Activated naive CD4-positive, alpha-beta T cell treated with anti-CD3 and anti-CD28 coated beads, Interleukin-2, amount 10 ng/mL, durations not matched to agents 5 hours and 36 hours (primary cell): ENCODE measurements around the gene TMEM9. TPM values are rescaled to one million over a fixed set of nuclear protein-coding genes. Genes with fewer than 3 reads are reported as not detected.

Source experiments
- total RNA-seq, 2 experiments: library from RNA; stranded (reverse); gene quantifications; one replicate each; pipeline ENCODE4 v1.2.3, GENCODE V29; 2021

TMEM9 gene
- 10 to 100 TPM; 18.2 to 19.7 TPM for total RNA-seq

GRCh38 chr1:201154389-201155165, at the start of gene TMEM9:
TSS of gene TMEM9 (minus strand) at chr1:201154474. CDS start at chr1:201153923, 551 bp downstream.

GRCh38 chr1:201190624-201191051, 36.4 kb upstream of the TMEM9 start, which contains the start of gene IGFN1:
TSS of gene IGFN1 (plus strand) at chr1:201190824. CDS start at chr1:201193294, 2,470 bp downstream.

GRCh38 chr1:201126832-201127754, 27.2 kb downstream of the TMEM9 start, which contains the start of gene ASCL5:
TSS of gene ASCL5 (minus strand) at chr1:201127184. CDS start at chr1:201115372, 11,812 bp downstream.

GRCh38 chr1:201112173-201112731, 42.0 kb downstream of the TMEM9 start, which contains the start of gene CACNA1S:
TSS of gene CACNA1S (minus strand) at chr1:201112426. CDS start at chr1:201112339, 87 bp downstream.

Other genes with a start within 250 kb of the TMEM9 start
- 100 to 1,000 TPM; 109 to 113 TPM for gene KIF21B, start 130.8 kb downstream of the TMEM9 start, total RNA-seq
- gene CACNA1S, start 42.0 kb downstream of the TMEM9 start, total RNA-seq, result not detected
- gene ASCL5, start 27.3 kb downstream of the TMEM9 start, total RNA-seq, result not detected
- gene IGFN1, start 36.4 kb upstream of the TMEM9 start, total RNA-seq, result not detected
- not detected for gene PKP1, start 129.0 kb upstream of the TMEM9 start, total RNA-seq
- not detected for gene TNNT2, start 223.2 kb upstream of the TMEM9 start, total RNA-seq
- gene LAD1, start 244.8 kb upstream of the TMEM9 start, total RNA-seq, result not detected